HCT116 (cell line): Measurements from ENCODE around the gene FUT9. TPM values are rescaled to one million over a fixed set of nuclear protein-coding genes. Genes with fewer than 3 reads are reported as not detected.

Experiments used
- ATAC-seq: fragments of 200-7000 bp; cut with Tn5 transposase; 2 replicates; pipeline ENCODE4 v1.9.1; 2020; ENCODE audit warnings: mild to moderate bottlenecking, moderate library complexity
- BruUV-seq: library from RNA; stranded (reverse); fragments of 400-500 nt; replicated peaks from 2 replicates; lab custom pipeline; 2021; lab: Mats Ljungman, UMichigan
- CTCF ChIA-PET: fragments of 300-600 bp; sonication (Branson Sonifier 250); formaldehyde crosslinking; loops from one replicate; lab custom pipeline; 2021; ENCODE audit warnings: antibody characterized with exemption; lab: Charles Lee
- POLR2A ChIA-PET: fragments of 300-600, 350-600 bp; sonication (Branson Sonifier 250); formaldehyde crosslinking; loops from one replicate; lab custom pipeline; 2021; ENCODE audit warnings: antibody characterized with exemption; lab: Charles Lee
- RAD21 ChIA-PET, 2 experiments: fragments of 300-600 bp; sonication (Branson Sonifier 250); formaldehyde crosslinking; loops; one replicate each; lab custom pipeline; 2023; ENCODE audit warnings: low total read pairs in 2 of 2; ENCODE audit not compliant: uncharacterized antibody in 2 of 2, unreplicated experiment in 2 of 2, low non-redundant PET in 1 of 2; lab: Charles Lee
- DNase-seq: peaks from one replicate; pipeline ENCODE4 v3.0.0-alpha.2; 2010; ENCODE audit warnings: low read depth, low spot score
- H2AFZ ChIP-seq: fragments of 200-600 bp; shearing (Covaris generic), sonication (generic); 2 replicates; pipeline ENCODE4 v1.6.1; 2017; ENCODE audit warnings: low read depth, mixed run types, mixed read lengths, antibody characterized with exemption, low read length; ENCODE audit not compliant: poor library complexity, severe bottlenecking
- H3K27ac ChIP-seq: 2 replicates; pipeline ENCODE4 v1.5.1; 2012; ENCODE audit warnings: low read depth, low read length
- H3K27me3 ChIP-seq: fragments of 200-600 bp; sonication (generic); 2 replicates; pipeline ENCODE4 v1.6.1; 2016; ENCODE audit warnings: mixed run types, low read length, mixed read lengths; ENCODE audit not compliant: insufficient read depth
- H3K36me3 ChIP-seq, 2 experiments: fragments of 200-500 bp in 1 of 2; fragments of 200-600 bp in 1 of 2; sonication (Bioruptor generic) in 1 of 2; sonication (generic) in 1 of 2; 2 replicates each; pipeline versions ENCODE4 v1.5.1 to v1.6.1; 2014 to 2016; ENCODE audit warnings: low read length in 2 of 2, inconsistent platforms in 1 of 2, mixed read lengths in 1 of 2, mixed run types in 1 of 2; ENCODE audit not compliant: insufficient read depth in 2 of 2, control insufficient read depth in 1 of 2
- H3K4me1 ChIP-seq, 2 experiments: fragments of 200-600 bp in 1 of 2; sonication (generic) in 1 of 2; 2 replicates each; pipeline versions ENCODE4 v1.5.1 to v1.6.1; 2012 to 2017; ENCODE audit warnings: low read length in 2 of 2, inconsistent platforms in 1 of 2, mild to moderate bottlenecking in 1 of 2, mixed read lengths in 1 of 2, mixed run types in 1 of 2, moderate library complexity in 1 of 2; ENCODE audit not compliant: insufficient read depth in 2 of 2, control insufficient read depth in 1 of 2
- H3K4me2 ChIP-seq: fragments of 200-600 bp; sonication (generic); 2 replicates; pipeline ENCODE4 v1.6.1; 2017; ENCODE audit warnings: mixed run types, low read length, mixed read lengths
- H3K4me3 ChIP-seq, 2 experiments: fragments of 200-600 bp in 1 of 2; sonication (generic) in 1 of 2; replicated peaks in 1 of 2; 2 replicates each; pipeline ENCODE4 v1.5.1; 2011 to 2016; ENCODE audit warnings: low read length in 2 of 2, control low read depth in 1 of 2, low read depth in 1 of 2, mild to moderate bottlenecking in 1 of 2, mixed read lengths in 1 of 2, mixed run types in 1 of 2
- H3K79me2 ChIP-seq: fragments of 200-600 bp; sonication (generic); 2 replicates; pipeline ENCODE4 v1.6.1; 2017; ENCODE audit warnings: mild to moderate bottlenecking, mixed run types, low read length, moderate library complexity, mixed read lengths; ENCODE audit not compliant: insufficient read depth
- H3K9ac ChIP-seq: fragments of 200-600 bp; sonication (generic); 2 replicates; pipeline ENCODE4 v1.6.1; 2016; ENCODE audit warnings: low read length, mixed read lengths
- H3K9me2 ChIP-seq: fragments of 200-600 bp; sonication (generic), shearing (Covaris generic); 2 replicates; pipeline ENCODE4 v1.6.1; 2017; ENCODE audit warnings: mixed run types, mild to moderate bottlenecking, moderate library complexity; ENCODE audit not compliant: insufficient read depth
- H3K9me3 ChIP-seq, 2 experiments: fragments of 200-500 bp in 1 of 2; fragments of 200-600 bp in 1 of 2; sonication (Bioruptor generic) in 1 of 2; sonication (generic) in 1 of 2; 2 replicates each; pipeline ENCODE4 v1.6.1; 2014 to 2017; ENCODE audit warnings: low read length in 2 of 2, mixed read lengths in 2 of 2, inconsistent platforms in 1 of 2, low read depth in 1 of 2, mild to moderate bottlenecking in 1 of 2, mixed run types in 1 of 2, moderate library complexity in 1 of 2; ENCODE audit not compliant: control insufficient read depth in 1 of 2, insufficient read depth in 1 of 2
- H4K20me1 ChIP-seq: fragments of 200-600 bp; sonication (generic), shearing (Covaris generic); 2 replicates; pipeline ENCODE4 v1.6.1; 2017; ENCODE audit warnings: mixed run types, mild to moderate bottlenecking, moderate library complexity; ENCODE audit not compliant: insufficient read depth
- CBX3 ChIP-seq: IDR thresholded peaks from 2 replicates; pipeline ENCODE4 v1.6.1; 2012; ENCODE audit warnings: low read depth
- CTCF ChIP-seq, 3 experiments: fragments of 200-600 bp in 1 of 3; sonication (generic) in 1 of 3; IDR thresholded peaks in 2 of 3; conservative IDR thresholded peaks in 1 of 3; 2 replicates each; pipeline ENCODE4 v1.5.1; 2012 to 2017; ENCODE audit warnings: low read depth in 2 of 3, low read length in 2 of 3, antibody characterized with exemption in 1 of 3, borderline replicate concordance in 1 of 3, control low read depth in 1 of 3, mild to moderate bottlenecking in 1 of 3, mixed read lengths in 1 of 3, mixed run types in 1 of 3, moderate library complexity in 1 of 3; ENCODE audit not compliant: insufficient read depth in 1 of 3
- FOSL1 ChIP-seq: IDR thresholded peaks from 2 replicates; pipeline ENCODE4 v1.6.1; 2012; ENCODE audit warnings: low read depth
- JUND ChIP-seq: IDR thresholded peaks from 2 replicates; pipeline ENCODE4 v1.6.1; 2012
- POLR2A ChIP-seq: IDR thresholded peaks from 2 replicates; pipeline ENCODE4 v1.7.0; 2011; ENCODE audit warnings: borderline replicate concordance; ENCODE audit not compliant: insufficient read depth, insufficient read length; ENCODE audit errors: extremely low read depth
- POLR2AphosphoS5 ChIP-seq: IDR thresholded peaks from 2 replicates; pipeline ENCODE4 v1.6.1; 2011; ENCODE audit warnings: mild to moderate bottlenecking, low read depth, low read length, moderate library complexity
- SRF ChIP-seq: IDR thresholded peaks from 2 replicates; pipeline ENCODE4 v1.6.1; 2012; ENCODE audit warnings: low read depth
- intact Hi-C: fragments of 100-400 bp; cut with micrococcal nuclease; formaldehyde crosslinking; loops from 2 replicates; pipeline ENCODE4 v1.10.0; 2022
- total RNA-seq: library from RNA; stranded (reverse); gene quantifications from one replicate; pipeline ENCODE4 v1.2.1, GENCODE V29; 2021; ENCODE audit not compliant: unreplicated experiment

The FUT9 gene
- total RNA-seq, 1 experiment from 2014 or later: not detected

- H3K27ac ChIP-seq: no peak overlapping the region
- no peak overlapping the region for H3K4me2 ChIP-seq
- no peaks in the 10 kb centered on the region for H4K20me1 ChIP-seq
- H3K9me2 ChIP-seq: no peaks in the 10 kb centered on the region
- no peaks in the 10 kb centered on the region for H3K4me1 ChIP-seq
- TF ChIP-seq CBX3 (no peak), POLR2A (no peak), SRF (no peak)
- H3K36me3 ChIP-seq: no peaks in the 10 kb centered on the region
- H3K9me3 ChIP-seq: no peaks in the 10 kb centered on the region; a peak in 1 of 4 replicates
- intact Hi-C loops: no loop called here
- DNase-seq (no peak), ATAC-seq (no peak)
- RAD21 ChIA-PET: no interaction called here
- no peak overlapping the region for H3K4me3 ChIP-seq
- CTCF ChIA-PET: no interaction called here
- no peak overlapping the region for H2AFZ ChIP-seq
- no peaks in the 10 kb centered on the region for H3K79me2 ChIP-seq
- no TSS peak for BruUV-seq
- POLR2A ChIA-PET: no interaction called here
- H3K27me3 ChIP-seq: no peaks in the 10 kb centered on the region
- H3K9ac ChIP-seq: no peak overlapping the region
These were observed 13.7 kb upstream of the FUT9 start for GRCh38 chr6:96001891-96002575.

- Histone ChIP-seq H3K4me1 (no peaks in the 10 kb centered on the region), H3K27ac (no peak overlapping the region), H4K20me1 (no peaks in the 10 kb centered on the region), H3K9me3 (no peaks in the 10 kb centered on the region; a peak in 1 of 4 replicates), H3K9me2 (no peaks in the 10 kb centered on the region), H3K4me2 (no peak overlapping the region), H3K4me3 (no peak overlapping the region), H3K36me3 (no peaks in the 10 kb centered on the region), H3K27me3 (no peaks in the 10 kb centered on the region), H2AFZ (no peak overlapping the region), H3K79me2 (no peaks in the 10 kb centered on the region), H3K9ac (no peak overlapping the region)
- BruUV-seq: no TSS peak
- no peak for DNase-seq
- no peak for TF ChIP-seq CTCF (IDR thresholded peaks at IDR 0.05 in 2 of 3, conservative IDR thresholded peaks at IDR 0.05 in 1 of 3; ENCODE audit: borderline replicate concordance in 1 of 3, insufficient read depth in 1 of 3, low read depth in 2 of 3, low read length in 2 of 3)
- TF ChIP-seq JUND: no peak
- TF ChIP-seq FOSL1: no peak
- no peak for TF ChIP-seq POLR2AphosphoS5
- CTCF ChIA-PET: no interaction called here
- POLR2A ChIA-PET: no interaction called here
- intact Hi-C loops: no loop called here
- no peak for ATAC-seq
- RAD21 ChIA-PET: no interaction called here
These were observed 13.2 kb upstream of the FUT9 start for GRCh38 chr6:96002576-96002910.
